Progenitor cell of endocrine pancreas (in vitro differentiated cells): ENCODE data around the gene FOXJ3. TPM values are rescaled to one million over a fixed set of nuclear protein-coding genes. Genes with fewer than 3 reads are reported as not detected.

ENCODE experiments used
- DNase-seq: peaks from one replicate; pipeline ENCODE4 v3.0.0; 2021; ENCODE audit warnings: low spot score; ENCODE audit not compliant: unreplicated experiment
- H3K27ac Mint-ChIP-seq: 2 replicates; pipeline ENCODE4 v1.8.0; 2021; ENCODE audit warnings: mild to moderate bottlenecking, moderate library complexity, mixed read lengths
- H3K27me3 Mint-ChIP-seq: 2 replicates; pipeline ENCODE4 v1.8.0; 2021; ENCODE audit warnings: mixed read lengths
- H3K36me3 Mint-ChIP-seq: 2 replicates; pipeline ENCODE4 v1.8.0; 2022; ENCODE audit warnings: mixed read lengths; ENCODE audit not compliant: insufficient read depth
- H3K4me1 Mint-ChIP-seq: 2 replicates; pipeline ENCODE4 v1.8.0; 2021; ENCODE audit warnings: low read depth, mixed read lengths
- H3K4me3 Mint-ChIP-seq: 2 replicates; pipeline ENCODE4 v1.8.0; 2021; ENCODE audit warnings: low read depth, mild to moderate bottlenecking, moderate library complexity, mixed read lengths
- H3K9me3 Mint-ChIP-seq: 2 replicates; pipeline ENCODE4 v1.8.0; 2021; ENCODE audit warnings: low read depth, mixed read lengths
- total RNA-seq: library from RNA; stranded (reverse); gene quantifications from 2 replicates; pipeline ENCODE4 v1.2.1, GENCODE V29; 2021
- TF ChIP-seq, protein P1 (sequence below): fragments of 200-600 bp; sonication (generic); IDR thresholded peaks from one replicate; pipeline ENCODE4 v1.5.0; 2021; ENCODE audit warnings: antibody characterized with exemption, mild to moderate bottlenecking; ENCODE audit not compliant: unreplicated experiment

The FOXJ3 gene
- total RNA-seq, 1 donor from 2014 or later, result 63.0 TPM

DNA sequence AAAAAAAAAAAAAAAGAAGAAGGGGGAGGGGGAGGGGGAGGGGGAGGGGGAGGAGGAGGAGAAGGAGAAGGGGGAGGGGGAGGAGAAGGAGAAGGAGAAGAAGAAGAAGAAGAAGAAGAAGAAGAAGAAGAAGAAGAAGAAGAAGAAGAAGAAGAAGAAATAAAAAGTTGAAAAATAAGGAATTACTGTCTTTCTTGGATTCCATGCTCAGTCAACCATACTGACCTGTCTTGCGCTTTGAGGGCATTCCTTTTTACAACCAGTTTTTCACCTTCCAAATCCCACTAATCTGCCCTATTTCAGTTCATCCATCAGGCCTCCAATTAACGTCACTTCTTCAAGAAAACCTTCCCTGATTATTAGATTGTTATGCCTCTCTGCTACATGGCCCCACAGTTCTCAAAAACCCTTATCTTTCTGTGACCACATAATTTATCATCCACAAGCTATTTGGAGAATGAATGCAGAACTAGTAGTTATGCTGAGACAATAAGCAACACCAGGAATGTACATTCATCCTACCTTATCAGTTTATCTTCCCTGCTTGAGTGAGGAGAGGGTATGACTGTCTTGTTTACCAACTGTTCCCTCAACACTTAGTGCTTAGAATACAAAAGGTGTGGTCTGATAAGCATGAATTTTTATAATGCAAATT is 113.0 kb downstream of the FOXJ3 start:
- peak overlapping the region; percentile 21 for H3K27ac Mint-ChIP-seq
- no peak overlapping the region for H3K4me3 Mint-ChIP-seq

DNA sequence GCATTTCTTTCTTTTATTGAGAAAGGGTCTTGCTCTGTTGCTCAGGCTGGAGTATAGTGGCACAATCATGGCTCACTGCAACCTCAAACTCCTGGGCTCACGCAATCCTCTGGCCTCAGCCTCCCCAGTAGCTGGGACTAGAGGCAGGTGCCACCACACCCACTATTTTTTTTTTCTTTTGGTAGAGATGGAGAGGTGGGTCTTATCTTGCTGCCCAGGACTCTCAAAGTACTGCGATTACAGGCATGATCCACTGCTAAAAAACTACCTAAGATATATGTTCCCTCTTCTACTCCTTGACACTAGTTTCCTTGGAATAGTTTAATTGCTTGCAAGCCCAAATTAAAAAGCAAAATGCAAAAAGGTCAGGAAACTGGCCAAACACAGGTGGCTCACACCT is 113.6 kb downstream of the FOXJ3 start:
- TF ChIP-seq, protein P1, sequence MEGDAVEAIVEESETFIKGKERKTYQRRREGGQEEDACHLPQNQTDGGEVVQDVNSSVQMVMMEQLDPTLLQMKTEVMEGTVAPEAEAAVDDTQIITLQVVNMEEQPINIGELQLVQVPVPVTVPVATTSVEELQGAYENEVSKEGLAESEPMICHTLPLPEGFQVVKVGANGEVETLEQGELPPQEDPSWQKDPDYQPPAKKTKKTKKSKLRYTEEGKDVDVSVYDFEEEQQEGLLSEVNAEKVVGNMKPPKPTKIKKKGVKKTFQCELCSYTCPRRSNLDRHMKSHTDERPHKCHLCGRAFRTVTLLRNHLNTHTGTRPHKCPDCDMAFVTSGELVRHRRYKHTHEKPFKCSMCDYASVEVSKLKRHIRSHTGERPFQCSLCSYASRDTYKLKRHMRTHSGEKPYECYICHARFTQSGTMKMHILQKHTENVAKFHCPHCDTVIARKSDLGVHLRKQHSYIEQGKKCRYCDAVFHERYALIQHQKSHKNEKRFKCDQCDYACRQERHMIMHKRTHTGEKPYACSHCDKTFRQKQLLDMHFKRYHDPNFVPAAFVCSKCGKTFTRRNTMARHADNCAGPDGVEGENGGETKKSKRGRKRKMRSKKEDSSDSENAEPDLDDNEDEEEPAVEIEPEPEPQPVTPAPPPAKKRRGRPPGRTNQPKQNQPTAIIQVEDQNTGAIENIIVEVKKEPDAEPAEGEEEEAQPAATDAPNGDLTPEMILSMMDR, result no peak
- Mint-ChIP-seq H3K9me3 (peaks cover 6% of the 10 kb centered on the region), H3K36me3 (peaks cover 17% of the 10 kb centered on the region), H3K27me3 (no peaks in the 10 kb centered on the region), H3K27ac (peak overlapping the region; percentile 62), H3K4me3 (no peak overlapping the region), H3K4me1 (peaks cover 19% of the 10 kb centered on the region)
- DNase-seq, result no peak

More for the DNA sequence above, 113.0 kb downstream of the FOXJ3 start:
- peaks cover 19% of the 10 kb centered on the region for H3K4me1 Mint-ChIP-seq
- TF ChIP-seq, protein P1, result no peak
- H3K36me3 Mint-ChIP-seq, result peaks cover 17% of the 10 kb centered on the region
- DNase-seq, result no peak
- no peaks in the 10 kb centered on the region for H3K27me3 Mint-ChIP-seq
- peaks cover 6% of the 10 kb centered on the region for H3K9me3 Mint-ChIP-seq

DNA sequence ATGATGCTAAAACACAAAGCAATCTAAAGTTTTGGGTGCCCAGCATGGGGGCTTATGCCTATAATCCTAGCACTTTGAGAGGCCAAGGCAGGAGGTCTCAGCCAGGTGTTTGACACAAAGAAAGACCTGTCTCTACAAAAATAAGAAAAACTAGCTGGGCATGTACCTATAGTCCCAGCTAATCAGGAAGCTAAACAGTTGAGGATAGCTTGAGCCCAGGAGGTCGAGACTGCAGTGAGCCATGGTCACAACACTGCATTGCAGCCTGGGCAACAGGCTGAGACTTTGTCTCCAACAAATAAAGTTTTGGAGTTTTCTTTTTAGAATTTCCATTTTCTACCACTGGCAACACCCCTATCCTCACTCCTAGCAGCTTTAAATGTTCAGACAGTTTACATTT is 115.4 kb downstream of the FOXJ3 start:
- H3K4me3 Mint-ChIP-seq, result no peak overlapping the region
- peaks cover 6% of the 10 kb centered on the region for H3K9me3 Mint-ChIP-seq
- H3K27me3 Mint-ChIP-seq, result no peaks in the 10 kb centered on the region
- H3K27ac Mint-ChIP-seq, result no peak overlapping the region
- H3K4me1 Mint-ChIP-seq, result peaks cover 19% of the 10 kb centered on the region
- H3K36me3 Mint-ChIP-seq, result peaks cover 18% of the 10 kb centered on the region
- TF ChIP-seq, protein P1, result no peak
- DNase-seq, result no peak

DNA sequence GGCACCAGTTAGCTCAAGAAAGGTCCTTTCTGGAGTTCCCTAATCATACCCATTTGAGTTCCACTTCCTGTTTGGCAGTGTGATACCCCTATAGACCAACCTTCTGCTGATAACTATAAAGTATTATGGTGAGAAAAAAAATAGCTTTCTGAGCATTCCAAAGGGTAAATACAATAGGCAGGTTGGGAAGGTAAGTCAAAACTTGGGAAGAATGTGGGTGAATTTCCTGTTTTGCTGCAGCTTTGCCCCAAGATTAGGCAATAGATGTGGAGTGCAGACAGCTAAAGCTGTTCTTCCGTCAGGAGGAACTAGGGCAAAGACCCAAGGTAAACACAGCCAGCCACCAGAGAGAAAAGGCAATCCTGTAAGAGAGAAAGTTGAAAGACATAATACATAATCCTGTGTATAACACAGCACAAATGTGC is 120.6 kb downstream of the FOXJ3 start:
- Mint-ChIP-seq H3K4me3 (no peak overlapping the region), H3K36me3 (peaks cover 21% of the 10 kb centered on the region), H3K9me3 (no peaks in the 10 kb centered on the region), H3K27me3 (no peaks in the 10 kb centered on the region), H3K4me1 (peaks cover 13% of the 10 kb centered on the region), H3K27ac (peak overlapping the region; percentile 67)
- DNase-seq, result no peak
- TF ChIP-seq, protein P1, result no peak

DNA sequence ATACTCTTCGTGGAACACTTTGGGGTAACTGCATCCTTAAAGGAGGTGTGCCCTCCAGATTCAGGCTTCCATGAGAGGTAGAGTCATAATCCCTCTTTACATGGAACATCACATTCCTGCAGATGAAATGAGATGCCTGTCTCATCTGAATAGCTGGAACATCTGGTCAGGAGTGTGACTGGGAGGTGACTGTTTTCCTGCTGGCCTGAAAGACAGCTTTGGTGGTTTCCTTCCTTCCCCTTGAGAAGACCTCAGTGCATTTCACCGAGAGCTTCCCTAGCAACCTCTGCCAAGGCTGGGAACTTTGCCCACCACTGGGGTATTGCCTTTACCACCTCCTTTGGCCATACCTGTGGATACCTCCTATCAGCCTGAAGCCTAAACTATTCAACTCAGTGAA is 123.8 kb downstream of the FOXJ3 start:
- peaks cover 20% of the 10 kb centered on the region for H3K36me3 Mint-ChIP-seq
- no peaks in the 10 kb centered on the region for H3K27me3 Mint-ChIP-seq
- no peak overlapping the region for H3K27ac Mint-ChIP-seq
- no peak for DNase-seq
- H3K9me3 Mint-ChIP-seq, result peaks cover 16% of the 10 kb centered on the region
- TF ChIP-seq, protein P1, result no peak
- H3K4me1 Mint-ChIP-seq, result peaks cover 2% of the 10 kb centered on the region
- no peak overlapping the region for H3K4me3 Mint-ChIP-seq
